ENCODE results near the gene GPHN. TPM values are rescaled to one million over a fixed set of nuclear protein-coding genes. Genes with fewer than 3 reads are reported as not detected.
A peak's percentile ranks its signal among the peaks of the same experiment; 100 is the strongest.
"Not testable (repeated sequence)": the region's sequence is repeated elsewhere in the genome, so short reads cannot be mapped to it uniquely, and the experiment has no call there.

Gene GPHN
- total RNA-seq, 1 donor from 2014 or later: 25.1 TPM

GRCh38 chr14:66833816-66834215, 325.9 kb downstream of the GPHN start:
- intact Hi-C loops (cut with DNase I): no loop called here
- DNase-seq: no peak
- ATAC-seq (ENCODE audit: poor library complexity): no peak

DNA sequence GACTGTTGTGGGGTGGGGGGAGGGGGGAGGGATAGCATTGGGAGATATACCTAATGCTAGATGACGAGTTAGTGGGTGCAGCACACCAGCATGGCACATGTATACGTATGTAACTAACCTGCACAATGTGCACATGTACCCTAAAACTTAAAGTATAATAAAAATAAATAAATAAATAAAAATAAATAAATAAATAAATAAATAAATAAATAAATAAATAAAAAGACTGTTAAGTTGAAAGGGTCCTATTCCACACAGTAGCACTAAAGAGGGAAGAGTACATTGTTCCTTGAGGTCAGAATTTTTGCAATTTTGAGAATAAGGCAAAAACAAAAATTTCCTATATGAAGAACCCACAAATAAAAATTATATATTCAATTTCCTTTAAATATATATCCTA, 329.5 kb downstream of the GPHN start:
- ATAC-seq (ENCODE audit: poor library complexity); DNase-seq; intact Hi-C loops (cut with DNase I): not testable (repeated sequence)

DNA sequence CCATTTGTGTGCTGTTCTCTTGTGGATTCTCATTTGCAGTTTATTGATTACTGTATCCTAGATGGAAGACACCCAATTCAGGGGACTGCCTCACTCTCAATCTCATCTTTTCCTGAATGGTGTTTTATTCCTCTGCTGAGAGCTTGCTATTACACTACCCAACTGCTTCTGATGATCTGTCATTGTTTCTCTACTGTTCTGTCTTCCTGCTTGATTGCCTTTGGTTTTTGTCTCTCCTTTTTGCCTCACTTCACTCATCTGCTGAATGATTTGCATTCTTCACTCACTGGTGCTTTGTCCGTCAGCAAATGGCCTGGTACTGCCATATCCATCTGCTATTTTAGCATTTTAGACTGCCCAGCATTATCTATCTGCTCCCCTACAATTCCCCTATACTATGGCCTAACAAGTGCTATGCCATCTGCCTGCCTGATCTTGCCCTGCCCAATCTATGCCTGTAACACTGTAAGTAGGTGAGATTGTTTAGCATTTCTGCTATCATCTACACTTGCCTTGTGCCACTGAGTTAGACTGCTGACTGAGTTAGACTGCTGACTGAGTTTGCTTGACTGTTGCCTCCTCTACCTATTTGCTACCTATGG, 335.1 kb downstream of the GPHN start:
- intact Hi-C loops (cut with DNase I): no loop called here
- no peak for DNase-seq
- no peak for ATAC-seq (ENCODE audit: poor library complexity)

DNA sequence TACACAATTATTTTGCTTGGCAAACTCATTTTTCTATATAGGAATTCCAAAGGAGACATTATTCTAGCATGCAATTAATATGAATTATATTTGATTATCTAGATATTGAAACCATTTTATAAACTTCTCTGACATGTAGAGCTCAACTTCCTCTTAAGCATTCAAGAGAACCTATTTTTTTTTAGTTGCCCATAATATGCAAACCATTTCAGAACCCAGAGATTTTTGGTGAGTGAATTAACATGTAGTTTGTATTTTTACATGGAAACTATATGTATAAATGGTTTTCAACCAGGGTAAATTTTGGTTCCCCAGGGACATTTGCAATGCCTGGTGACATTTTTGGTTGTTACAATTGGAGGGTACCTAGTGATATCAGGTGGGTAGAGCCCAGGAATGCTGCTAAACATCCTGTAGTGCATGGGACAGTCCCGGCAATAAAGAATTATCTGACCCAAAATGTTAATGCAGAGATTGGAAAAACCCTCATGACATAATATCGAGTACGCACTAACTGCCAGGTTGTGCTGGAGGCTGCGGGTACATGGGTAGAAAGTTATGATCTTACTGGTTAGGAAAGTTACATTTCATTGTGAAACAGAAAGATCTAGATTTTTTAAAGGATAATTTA, 342.4 kb downstream of the GPHN start:
- intact Hi-C loops (cut with DNase I): no loop called here

DNA sequence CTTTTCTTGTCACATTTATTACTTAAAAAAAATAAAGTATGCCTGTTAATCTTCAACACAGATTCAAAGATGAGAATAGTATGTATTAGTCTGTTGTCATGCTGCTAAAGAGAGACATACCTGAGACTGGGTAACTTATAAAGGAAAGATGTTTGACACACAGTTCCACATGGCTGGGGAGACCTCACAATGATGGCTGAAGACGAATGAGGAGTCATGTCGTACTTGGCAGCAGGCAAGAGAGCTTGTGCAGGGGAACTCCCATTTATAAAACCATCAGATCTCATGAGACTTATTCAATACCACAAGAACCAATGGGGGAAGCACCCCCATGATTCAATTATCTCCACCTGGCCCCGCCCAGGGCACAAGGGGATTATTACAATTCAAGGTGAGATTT, 345.4 kb downstream of the GPHN start:
- no peak for DNase-seq
- intact Hi-C loops (cut with DNase I): no loop called here
- no peak for ATAC-seq (ENCODE audit: poor library complexity)

More for the DNA sequence above, 342.4 kb downstream of the GPHN start:
- ATAC-seq (ENCODE audit: poor library complexity) (no peak), DNase-seq (no peak)

DNA sequence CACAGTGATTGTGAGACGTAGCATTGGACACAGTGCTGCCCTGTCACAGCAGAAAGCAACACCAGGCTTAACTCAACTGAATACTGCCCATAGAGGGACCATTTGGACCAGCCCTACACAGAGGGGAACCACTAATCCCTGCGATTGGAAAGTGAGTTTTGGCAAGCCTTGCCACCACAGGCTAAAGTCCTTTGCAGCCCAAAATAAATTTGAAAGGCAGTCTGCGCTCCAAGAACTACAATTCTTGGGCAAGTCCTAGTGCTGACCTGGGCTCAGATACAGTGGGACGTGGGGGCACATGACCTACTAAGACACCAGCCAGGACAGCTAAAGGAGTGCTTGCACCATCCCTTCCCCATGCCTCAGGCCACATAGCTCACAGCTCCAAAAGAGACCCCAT, 349.9 kb downstream of the GPHN start:
- peak; percentile 10 for DNase-seq
- intact Hi-C loops (cut with DNase I): no loop called here
- no peak for ATAC-seq (ENCODE audit: poor library complexity)

- intact Hi-C loops (cut with DNase I): no loop called here
- DNase-seq (no peak), ATAC-seq (ENCODE audit: poor library complexity) (no peak)
These were observed 351.2 kb downstream of the GPHN start for GRCh38 chr14:66859063-66859671.

DNA sequence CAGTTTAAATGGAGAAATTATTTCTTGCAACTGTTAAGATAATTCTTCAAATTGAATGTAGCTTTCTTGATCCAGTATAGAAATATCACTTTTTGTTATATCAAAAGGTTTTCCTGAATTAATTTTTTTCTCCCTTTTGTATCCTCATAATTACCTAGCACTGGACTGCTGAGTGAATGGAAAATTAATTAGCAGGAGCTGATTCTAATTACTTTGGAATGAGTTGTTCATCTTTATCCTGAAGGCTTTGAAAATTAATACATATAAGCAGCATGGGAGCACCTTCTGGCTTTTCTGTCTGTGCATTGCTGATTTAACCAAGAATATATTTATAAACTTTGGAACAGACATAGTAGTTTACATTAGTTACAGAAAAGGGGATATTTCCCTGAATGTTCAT, 373.6 kb downstream of the GPHN start:
- ATAC-seq (ENCODE audit: poor library complexity) (no peak), DNase-seq (no peak)
- intact Hi-C loops (cut with DNase I): no loop called here

GRCh38 chr14:66884149-66884548, 376.2 kb downstream of the GPHN start:
- ATAC-seq (ENCODE audit: poor library complexity): no peak
- DNase-seq: no peak
- intact Hi-C loops (cut with DNase I): no loop called here

DNA sequence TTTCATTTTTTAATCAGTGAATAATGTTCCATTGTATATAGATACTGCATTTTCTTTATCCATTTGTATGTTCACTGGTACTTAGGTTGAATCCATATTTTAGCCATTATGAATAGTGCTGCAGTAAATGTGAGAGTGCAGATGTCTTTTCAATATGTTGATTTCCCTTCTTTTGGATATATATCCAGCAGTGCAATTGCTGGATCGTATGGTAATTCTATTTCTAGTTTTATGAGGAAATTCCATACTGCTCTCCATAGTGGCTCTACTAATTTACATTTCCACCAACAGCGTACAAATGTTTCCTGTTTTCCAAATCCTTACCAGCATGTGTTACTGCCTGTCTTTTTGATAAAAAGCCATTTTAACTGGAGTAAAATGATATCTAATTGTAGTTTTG, 392.8 kb downstream of the GPHN start:
- ATAC-seq (ENCODE audit: poor library complexity) (no peak), DNase-seq (no peak)
- intact Hi-C loops (cut with DNase I): no loop called here

GRCh38 chr14:66910311-66910840, 402.4 kb downstream of the GPHN start:
- no peak for DNase-seq
- ATAC-seq (ENCODE audit: poor library complexity): no peak
- intact Hi-C loops (cut with DNase I): no loop called here

DNA sequence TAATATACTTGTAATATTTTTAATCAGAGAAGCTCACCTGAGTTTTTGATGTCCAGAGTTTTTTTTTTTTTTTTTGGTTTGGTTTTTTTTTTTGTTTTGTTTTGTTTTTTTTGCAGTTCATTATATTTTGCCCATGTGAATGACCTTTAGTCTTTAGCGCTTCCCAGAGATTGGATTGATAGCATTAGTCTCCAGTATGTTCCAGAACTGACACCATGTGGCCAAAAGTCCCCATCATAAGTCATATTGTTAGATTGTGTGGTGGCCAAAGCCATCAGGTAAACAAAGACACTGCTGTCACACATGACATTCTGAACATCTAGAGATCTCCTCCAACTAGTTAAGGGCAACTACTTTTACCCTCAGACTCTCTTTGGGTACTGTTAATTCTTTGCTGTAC, 408.5 kb downstream of the GPHN start:
- ATAC-seq (ENCODE audit: poor library complexity): no peak
- intact Hi-C loops (cut with DNase I): no loop called here
- no peak for DNase-seq

DNA sequence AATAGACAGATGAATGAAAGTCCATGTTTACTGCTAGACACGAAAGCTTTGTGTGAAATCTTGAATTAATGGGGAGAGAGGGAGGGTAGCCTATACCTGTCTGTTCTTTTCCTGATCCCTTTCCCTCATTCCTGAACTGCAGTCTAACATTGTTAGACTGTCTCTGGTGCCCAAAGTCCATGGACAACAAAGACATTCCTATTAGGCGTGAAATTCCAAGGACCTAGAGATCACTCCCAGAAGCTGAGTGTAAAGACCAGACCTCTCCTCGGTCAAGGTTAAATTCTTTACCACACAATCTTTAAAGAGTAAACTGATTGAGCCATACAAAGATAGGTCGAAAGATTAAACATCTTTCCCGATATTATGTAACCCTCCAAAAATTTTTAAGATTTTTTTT, 410.6 kb downstream of the GPHN start:
- no peak for ATAC-seq (ENCODE audit: poor library complexity)
- no peak for DNase-seq
- intact Hi-C loops (cut with DNase I): no loop called here

DNA sequence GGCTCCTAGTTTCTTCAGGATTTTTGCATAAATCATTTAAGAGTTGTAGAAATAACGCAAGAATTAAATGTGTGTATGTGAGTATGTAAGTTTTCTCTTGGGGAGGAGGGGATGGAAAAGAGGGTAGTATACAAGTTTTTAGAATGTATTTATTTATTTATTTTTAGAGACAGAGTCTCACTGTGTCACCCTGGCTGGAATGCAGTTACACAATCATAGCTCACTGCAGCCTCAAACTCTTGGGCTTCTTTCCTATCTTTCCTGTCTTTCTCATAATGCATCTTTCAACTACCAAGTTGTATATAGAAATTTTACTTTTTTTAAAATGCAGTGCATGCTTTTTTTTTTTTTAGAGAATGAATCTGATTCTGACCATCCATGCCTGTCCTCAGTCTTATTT, 412.2 kb downstream of the GPHN start:
- DNase-seq: no peak
- no peak for ATAC-seq (ENCODE audit: poor library complexity)

DNA sequence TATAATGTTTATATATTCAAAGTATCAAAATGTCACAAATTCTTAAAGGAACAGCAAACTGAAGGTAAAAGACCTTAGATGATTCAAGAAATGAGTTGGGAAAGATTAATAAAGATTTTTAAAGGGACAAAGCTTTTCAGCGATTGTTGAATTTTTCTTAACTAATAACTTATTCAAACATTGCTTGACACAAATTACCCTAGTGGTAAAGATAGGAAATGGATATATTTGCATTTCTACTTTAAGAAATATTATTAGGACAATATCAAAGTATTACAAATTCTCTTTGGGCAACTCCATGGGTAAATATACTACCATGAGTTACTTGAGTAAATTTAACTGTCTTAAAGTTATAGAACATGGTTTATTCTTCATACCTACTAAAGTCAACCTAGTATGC, 415.3 kb downstream of the GPHN start:
- ATAC-seq (ENCODE audit: poor library complexity): no peak
- intact Hi-C loops (cut with DNase I): loop anchor here (10.0 kb wide), 1 partner anchor 52 kb away; no protein-coding TSS in a partner anchor
- DNase-seq: no peak

More for the DNA sequence above, 412.2 kb downstream of the GPHN start:
- intact Hi-C loops (cut with DNase I): loop anchor here (10.0 kb wide), 1 partner anchor 55 kb away; no protein-coding TSS in a partner anchor

GRCh38 chr14:66939409-66939808, 431.5 kb downstream of the GPHN start:
- intact Hi-C loops (cut with DNase I): no loop called here
- DNase-seq (no peak), ATAC-seq (ENCODE audit: poor library complexity) (no peak)

- intact Hi-C loops (cut with DNase I): no loop called here
- no peak for DNase-seq
- no peak for ATAC-seq (ENCODE audit: poor library complexity)
These were observed 436.9 kb downstream of the GPHN start for GRCh38 chr14:66944872-66945271.

DNA sequence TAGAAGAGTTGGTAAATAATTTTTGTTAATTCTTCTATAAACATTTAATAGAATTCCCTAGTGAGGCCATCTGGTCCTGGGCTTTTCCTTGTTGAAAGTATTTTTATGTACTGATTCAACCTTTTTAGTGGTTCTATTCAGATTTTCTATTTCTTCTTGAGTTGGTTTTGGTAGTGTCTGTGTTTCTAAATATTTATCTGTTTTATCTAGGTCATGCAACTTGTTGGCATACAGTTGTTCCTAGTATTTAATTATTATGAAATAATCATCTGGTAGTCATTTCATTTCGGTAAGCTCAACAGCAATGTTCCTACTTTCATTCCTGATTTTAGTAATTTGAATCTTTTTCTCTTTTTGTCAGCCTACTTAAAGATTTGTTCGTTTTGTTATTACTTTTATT, 447.2 kb downstream of the GPHN start:
- intact Hi-C loops (cut with DNase I): no loop called here
- DNase-seq (no peak), ATAC-seq (ENCODE audit: poor library complexity) (no peak)

DNA sequence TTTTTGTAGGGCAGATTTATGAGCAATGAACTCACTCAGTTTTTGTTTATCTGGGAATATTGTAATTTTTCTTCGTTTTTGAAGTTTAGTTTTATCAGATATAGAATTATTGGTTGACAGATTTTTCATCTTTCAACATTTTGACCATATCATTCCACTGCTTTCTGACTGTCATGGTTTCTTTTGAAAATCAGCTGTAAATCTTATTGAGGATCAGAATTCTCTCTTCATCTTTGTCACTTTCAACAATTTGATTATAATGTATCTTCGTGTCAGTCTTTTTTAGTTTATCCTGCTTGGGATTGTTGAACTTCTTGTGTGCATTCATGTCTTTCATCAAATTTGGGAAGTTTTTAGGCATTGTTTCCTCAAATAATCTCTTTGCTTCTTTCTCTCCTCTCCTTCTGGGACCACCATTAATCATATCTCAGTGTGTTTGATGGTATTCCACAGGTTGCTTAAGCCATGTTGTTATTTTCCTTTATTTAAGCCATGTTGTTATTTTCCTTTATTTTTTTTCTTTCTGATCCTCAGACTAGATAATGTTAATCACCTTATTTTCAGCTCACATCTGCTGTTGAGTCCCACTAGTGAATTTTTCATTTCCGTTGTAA, 451.6 kb downstream of the GPHN start:
- intact Hi-C loops (cut with DNase I): no loop called here
- ATAC-seq (ENCODE audit: poor library complexity) (no peak), DNase-seq (no peak)

- DNase-seq (no peak), ATAC-seq (ENCODE audit: poor library complexity) (no peak)
- intact Hi-C loops (cut with DNase I): no loop called here
These were observed 457.9 kb downstream of the GPHN start for GRCh38 chr14:66965831-66966230.

Measured in Right ventricle myocardium superior (tissue), 1 donor.